ENCODE results near the gene MAP4K5.

Gene MAP4K5

DNA sequence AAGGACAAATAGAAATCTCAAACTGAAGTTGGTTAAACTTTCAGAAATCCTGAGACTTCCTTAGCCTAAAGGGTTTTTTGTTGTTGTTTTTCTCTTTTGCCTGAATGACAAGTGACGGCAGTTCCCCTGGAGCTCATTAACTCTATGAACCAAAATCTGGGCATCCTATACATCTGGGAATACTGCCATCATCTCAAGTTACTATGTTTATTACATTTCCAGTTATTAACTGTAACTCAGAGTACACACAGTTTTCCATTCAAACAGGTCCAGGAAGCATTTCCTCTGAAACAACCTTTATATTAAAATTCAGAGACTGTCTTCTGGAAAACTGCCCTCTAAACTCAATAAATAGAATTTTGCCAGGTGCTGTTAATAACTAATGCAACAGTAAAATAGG lies 80.1 kb downstream of the MAP4K5 start:
- H3K36me3 ChIP-seq (ENCODE audit: control insufficient read depth, insufficient read depth, low read length) = peaks cover 2% of the 10 kb centered on the region
- DNase-seq (ENCODE audit: extremely low read depth, insufficient read length) = no peak
- no peaks in the 10 kb centered on the region for H3K27me3 ChIP-seq (replicated peaks; ENCODE audit: control insufficient read depth, insufficient read depth, low read length)

DNA sequence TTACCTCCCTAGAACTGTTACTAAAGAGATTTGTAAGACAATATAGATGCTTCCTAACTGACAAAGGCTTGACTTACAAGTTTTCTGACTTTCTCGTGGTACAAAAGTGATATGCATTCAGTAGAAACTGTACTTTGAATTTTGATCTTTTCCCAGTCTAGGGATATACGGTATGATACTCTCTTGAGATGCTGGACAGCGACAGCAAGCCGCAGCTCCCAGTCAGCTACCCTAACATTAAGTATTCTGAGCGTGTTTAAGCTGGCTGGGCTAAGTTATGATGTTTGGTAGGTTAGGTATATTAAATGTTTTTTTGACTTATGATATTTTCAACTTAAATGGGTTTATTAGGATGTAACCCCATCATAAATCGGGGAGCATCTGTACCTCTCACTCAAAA lies 80.5 kb downstream of the MAP4K5 start:
- no peak for TF ChIP-seq CTCF (IDR thresholded peaks at IDR 0.05; ENCODE audit: insufficient read depth, low read length, poor library complexity, severe bottlenecking)
- no peak for DNase-seq (ENCODE audit: extremely low read depth, insufficient read length)
- peaks cover 2% of the 10 kb centered on the region for H3K36me3 ChIP-seq (ENCODE audit: control insufficient read depth, insufficient read depth, low read length)
- H3K27me3 ChIP-seq (replicated peaks; ENCODE audit: control insufficient read depth, insufficient read depth, low read length) = no peaks in the 10 kb centered on the region
- no peak overlapping the region for H3K4me3 ChIP-seq (replicated peaks; ENCODE audit: low read depth, low read length)

More for the DNA sequence above, 80.1 kb downstream of the MAP4K5 start:
- TF ChIP-seq CTCF (IDR thresholded peaks at IDR 0.05; ENCODE audit: insufficient read depth, low read length, poor library complexity, severe bottlenecking) = no peak
- no peak overlapping the region for H3K4me3 ChIP-seq (replicated peaks; ENCODE audit: low read depth, low read length)

DNA sequence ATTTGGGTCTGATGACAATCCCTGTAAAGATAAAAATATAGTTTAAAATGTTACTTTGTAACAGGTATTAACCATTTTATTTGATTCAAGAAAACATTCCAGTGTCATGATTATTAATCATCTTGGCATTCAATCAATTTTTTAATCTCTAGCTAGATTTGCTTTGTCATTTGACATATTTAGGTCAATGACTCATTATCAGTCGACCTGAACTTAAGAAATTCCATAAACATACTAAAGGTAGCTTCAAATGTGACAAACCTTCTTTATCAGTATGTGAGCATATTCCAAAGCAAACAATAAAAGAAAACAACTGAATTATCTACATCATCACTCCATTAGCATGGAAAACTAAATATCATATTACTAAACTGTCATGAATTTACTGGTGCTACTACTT lies 84.9 kb downstream of the MAP4K5 start:
- no peak for DNase-seq (ENCODE audit: extremely low read depth, insufficient read length)
- no peak for TF ChIP-seq CTCF (IDR thresholded peaks at IDR 0.05; ENCODE audit: insufficient read depth, low read length, poor library complexity, severe bottlenecking)
- Histone ChIP-seq H3K36me3 (ENCODE audit: control insufficient read depth, insufficient read depth, low read length) (peaks cover 2% of the 10 kb centered on the region; the same call in 1 of the 2 replicates), H3K27me3 (replicated peaks; ENCODE audit: control insufficient read depth, insufficient read depth, low read length) (no peaks in the 10 kb centered on the region), H3K4me3 (replicated peaks; ENCODE audit: low read depth, low read length) (no peak overlapping the region)

DNA sequence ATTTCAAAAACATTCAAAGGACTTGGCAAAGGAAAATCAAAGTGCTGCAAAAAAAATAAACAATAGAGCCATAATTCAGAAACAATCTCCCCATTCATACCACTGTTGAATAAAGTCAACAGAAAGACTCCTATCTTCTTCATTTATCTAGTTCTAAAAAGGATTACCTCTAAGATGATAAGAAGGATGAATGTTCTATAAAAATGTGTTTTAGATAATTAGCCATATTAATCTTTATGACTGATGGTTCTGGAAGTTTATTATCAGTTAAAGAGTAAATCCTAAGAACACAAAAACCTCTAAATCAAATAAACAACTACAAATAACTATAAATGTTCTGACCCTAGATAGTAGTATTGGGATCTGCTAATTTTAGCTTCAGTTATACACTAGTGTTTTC lies 97.8 kb downstream of the MAP4K5 start:
- Histone ChIP-seq H3K36me3 (ENCODE audit: control insufficient read depth, insufficient read depth, low read length) (peaks cover 4% of the 10 kb centered on the region), H3K4me3 (replicated peaks; ENCODE audit: low read depth, low read length) (no peak overlapping the region), H3K27me3 (replicated peaks; ENCODE audit: control insufficient read depth, insufficient read depth, low read length) (no peaks in the 10 kb centered on the region)
- no peak for TF ChIP-seq CTCF (IDR thresholded peaks at IDR 0.05; ENCODE audit: insufficient read depth, low read length, poor library complexity, severe bottlenecking)
- DNase-seq (ENCODE audit: extremely low read depth, insufficient read length) = no peak

DNA sequence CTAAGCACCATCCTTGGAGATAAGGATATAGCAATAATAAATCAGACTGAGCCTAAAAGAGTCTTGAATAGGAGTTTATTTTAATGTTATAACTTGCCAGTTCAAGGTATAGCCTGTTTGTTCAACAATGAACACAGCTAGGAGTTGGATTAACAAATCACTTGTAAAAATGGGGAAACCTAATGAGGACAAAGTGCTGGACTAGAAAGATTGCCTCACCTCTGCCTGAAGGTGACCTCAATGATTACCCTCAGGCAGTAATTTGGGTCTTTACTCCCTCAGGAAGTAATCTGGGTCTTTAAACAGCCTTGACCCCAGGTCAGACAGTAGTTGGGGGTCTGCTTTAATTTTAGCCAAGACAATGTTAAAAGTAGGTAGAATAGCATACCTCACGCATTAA lies 100.2 kb downstream of the MAP4K5 start:
- H3K4me3 ChIP-seq (replicated peaks; ENCODE audit: low read depth, low read length) = no peak overlapping the region
- no peak for DNase-seq (ENCODE audit: extremely low read depth, insufficient read length)
- H3K27me3 ChIP-seq (replicated peaks; ENCODE audit: control insufficient read depth, insufficient read depth, low read length) = no peaks in the 10 kb centered on the region
- TF ChIP-seq CTCF (IDR thresholded peaks at IDR 0.05; ENCODE audit: insufficient read depth, low read length, poor library complexity, severe bottlenecking) = no peak
- peaks cover 2% of the 10 kb centered on the region for H3K36me3 ChIP-seq (ENCODE audit: control insufficient read depth, insufficient read depth, low read length)

GRCh38 chr14:50425816-50426215 lies 106.6 kb downstream of the MAP4K5 start:
- Histone ChIP-seq H3K4me3 (replicated peaks; ENCODE audit: low read depth, low read length) (no peak overlapping the region), H3K27me3 (replicated peaks; ENCODE audit: control insufficient read depth, insufficient read depth, low read length) (no peaks in the 10 kb centered on the region), H3K36me3 (ENCODE audit: control insufficient read depth, insufficient read depth, low read length) (no peaks in the 10 kb centered on the region)
- DNase-seq (ENCODE audit: extremely low read depth, insufficient read length) = no peak
- no peak for TF ChIP-seq CTCF (IDR thresholded peaks at IDR 0.05; ENCODE audit: insufficient read depth, low read length, poor library complexity, severe bottlenecking)
